Retinal pigment epithelial cell (primary cell): ENCODE data around the gene LYL1.

Experiments
- DNase-seq: peaks from one replicate; pipeline ENCODE4 v3.0.0-alpha.2; 2010; ENCODE audit warnings: low read depth
- H3K4me3 ChIP-seq: 2 replicates; pipeline ENCODE4 v1.5.1; 2011; ENCODE audit warnings: mild to moderate bottlenecking, low read length, control low read depth, moderate library complexity
- TF ChIP-seq, protein P1 (sequence below): conservative IDR thresholded peaks from 2 replicates; pipeline ENCODE4 v1.5.1; 2011; ENCODE audit warnings: low read depth, low read length, control low read depth, inconsistent platforms

The LYL1 gene

DNA sequence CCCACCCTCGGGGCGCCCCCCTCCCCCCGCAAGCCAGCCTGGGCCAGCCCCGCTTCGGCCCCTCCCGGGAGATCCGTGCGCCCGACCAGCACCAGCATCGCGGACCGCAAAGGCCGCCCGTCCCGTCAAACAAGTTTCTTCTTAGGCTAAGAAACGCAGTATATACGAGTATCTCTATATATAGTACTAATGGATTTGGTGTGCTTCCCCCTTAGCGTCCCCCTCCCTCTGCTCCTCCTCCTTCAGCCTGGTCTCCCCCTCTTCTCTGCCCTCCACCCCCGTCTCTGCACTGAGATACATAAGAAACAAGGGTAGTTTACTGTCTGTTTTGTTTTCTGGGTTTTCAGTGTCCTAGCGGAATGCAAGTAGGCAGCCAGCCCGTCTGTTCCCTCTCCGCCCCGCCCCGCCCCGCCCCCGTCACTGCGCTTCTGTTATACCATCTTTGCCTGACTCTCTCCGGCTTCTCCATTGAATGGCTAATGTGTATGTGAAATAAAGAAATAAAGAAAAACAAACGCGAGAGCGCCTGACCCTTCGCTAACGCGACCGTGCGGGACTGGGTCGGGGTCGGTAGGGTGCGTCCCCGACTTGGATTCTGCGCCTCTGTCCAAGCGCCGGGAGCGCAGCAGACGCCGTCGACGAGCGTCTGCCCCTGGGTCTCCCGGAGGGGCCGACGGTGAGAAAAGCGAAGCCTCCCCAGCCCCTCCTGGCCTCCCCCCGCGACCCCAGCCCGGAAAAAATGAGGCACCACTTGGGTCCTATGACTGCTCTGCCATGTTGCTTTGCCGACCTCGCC, 4.2 kb downstream of the LYL1 start:
- no peak overlapping the region for H3K4me3 ChIP-seq
- TF ChIP-seq, protein P1, sequence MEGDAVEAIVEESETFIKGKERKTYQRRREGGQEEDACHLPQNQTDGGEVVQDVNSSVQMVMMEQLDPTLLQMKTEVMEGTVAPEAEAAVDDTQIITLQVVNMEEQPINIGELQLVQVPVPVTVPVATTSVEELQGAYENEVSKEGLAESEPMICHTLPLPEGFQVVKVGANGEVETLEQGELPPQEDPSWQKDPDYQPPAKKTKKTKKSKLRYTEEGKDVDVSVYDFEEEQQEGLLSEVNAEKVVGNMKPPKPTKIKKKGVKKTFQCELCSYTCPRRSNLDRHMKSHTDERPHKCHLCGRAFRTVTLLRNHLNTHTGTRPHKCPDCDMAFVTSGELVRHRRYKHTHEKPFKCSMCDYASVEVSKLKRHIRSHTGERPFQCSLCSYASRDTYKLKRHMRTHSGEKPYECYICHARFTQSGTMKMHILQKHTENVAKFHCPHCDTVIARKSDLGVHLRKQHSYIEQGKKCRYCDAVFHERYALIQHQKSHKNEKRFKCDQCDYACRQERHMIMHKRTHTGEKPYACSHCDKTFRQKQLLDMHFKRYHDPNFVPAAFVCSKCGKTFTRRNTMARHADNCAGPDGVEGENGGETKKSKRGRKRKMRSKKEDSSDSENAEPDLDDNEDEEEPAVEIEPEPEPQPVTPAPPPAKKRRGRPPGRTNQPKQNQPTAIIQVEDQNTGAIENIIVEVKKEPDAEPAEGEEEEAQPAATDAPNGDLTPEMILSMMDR = no peak
- no peak for DNase-seq

DNA sequence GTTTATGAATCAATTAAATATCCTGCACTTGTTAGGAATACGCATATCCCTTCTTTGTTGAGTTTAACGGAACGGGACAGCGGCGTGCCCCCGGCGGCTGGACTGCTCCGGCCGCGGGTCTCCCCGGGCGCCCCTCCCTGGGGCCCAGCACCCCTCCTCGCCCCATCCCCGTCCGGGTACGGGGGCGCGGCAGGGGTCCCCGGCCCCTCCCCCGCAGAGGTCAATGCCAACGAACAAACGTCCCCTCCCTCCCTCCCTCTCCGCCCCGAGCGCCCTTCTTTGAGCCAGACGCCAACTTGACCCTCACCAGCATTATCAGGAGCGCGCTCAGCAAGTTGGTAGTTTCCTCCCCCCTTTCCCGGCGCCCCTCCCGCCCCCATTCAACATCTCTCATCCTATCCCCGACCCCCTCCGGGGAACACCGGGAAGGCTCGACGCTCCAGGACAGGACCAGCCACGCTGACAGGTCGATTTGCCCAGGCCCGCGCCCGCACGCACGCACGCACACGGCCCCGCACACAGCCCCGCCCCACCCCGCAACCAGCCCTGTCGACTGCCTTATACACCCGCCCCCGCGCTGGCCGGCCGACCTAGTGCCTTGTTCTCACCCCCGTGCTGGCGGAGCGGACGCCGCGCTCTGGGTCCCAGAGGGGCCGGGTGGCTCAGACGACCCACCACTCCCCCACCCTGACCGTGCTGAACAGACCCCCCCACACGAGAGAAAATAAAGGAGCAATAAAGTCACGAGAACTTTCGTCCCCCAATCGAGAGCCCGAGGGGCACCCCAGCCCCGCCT, 5.0 kb downstream of the LYL1 start:
- no peak for DNase-seq
- TF ChIP-seq, protein P1 = no peak
- H3K4me3 ChIP-seq = no peak overlapping the region

DNA sequence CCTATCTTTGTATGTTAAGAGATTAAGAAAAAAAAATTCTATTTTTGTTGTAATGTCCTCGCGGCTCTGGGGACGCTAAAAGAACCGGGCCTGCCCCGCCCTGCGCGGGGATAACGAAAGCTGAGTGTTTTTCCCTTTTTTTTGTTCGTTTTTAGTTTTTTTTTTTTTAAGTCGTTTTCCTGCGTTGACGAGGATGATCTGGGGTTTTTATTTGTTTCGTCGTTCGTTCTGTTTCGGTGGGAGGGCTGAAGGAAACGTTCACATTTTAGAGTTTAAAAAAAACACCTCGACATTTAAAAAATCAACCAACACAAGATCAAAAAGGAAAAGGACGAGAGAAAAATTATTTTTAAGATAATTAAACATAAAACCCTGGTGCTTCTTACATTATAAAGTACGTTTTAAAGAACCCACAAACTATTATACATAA, 5.6 kb downstream of the LYL1 start:
- TF ChIP-seq, protein P1 = no peak
- no peak overlapping the region for H3K4me3 ChIP-seq
- no peak for DNase-seq

DNA sequence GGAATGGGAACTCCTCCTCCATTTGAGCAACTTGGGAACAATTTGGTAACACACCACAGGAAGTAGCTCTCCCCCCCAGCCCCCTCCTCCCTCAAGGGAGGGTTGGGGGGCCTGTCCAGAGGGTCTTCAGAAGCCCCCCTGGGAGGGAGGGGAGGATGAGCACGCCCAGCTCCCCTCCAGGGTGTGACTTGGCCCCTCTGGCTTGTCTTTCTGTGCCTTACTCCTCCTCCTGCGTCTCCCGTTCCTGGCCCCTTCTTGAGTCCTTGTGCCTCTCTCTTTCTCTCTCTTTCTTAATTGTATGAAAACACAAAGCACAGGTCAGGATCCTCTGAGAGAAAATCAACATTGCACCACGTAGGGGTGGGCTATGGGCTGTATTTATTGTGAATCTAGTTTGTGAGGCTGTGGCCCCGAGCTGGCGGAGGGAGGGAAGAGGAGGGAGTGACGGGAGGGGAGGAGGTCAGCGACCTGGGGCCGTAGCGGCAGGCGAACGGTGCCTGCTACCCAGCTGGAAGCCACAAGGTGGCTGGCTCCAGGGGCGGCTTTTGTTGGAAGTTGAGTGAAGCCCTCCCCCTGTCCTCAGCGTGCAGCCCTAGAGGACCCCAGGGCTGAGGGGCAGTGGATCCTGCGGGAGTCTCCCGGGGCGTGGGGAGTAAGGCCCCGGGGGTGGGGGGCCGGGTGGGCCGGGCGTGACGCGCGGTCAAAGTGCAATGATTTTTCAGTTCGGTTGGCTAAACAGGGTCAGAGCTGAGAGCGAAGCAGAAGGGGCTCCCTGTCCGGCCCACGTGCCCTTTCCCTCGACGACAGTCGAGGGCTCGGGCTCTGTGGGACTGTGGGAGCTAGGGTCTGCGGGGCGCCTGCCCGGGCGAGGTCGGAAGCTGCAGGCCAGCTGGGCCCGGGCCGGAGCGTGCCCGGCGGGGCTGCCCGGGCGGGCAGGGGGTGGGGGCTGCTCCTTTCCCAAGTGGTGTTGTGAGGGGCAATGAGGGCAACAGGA, 6.4 kb downstream of the LYL1 start:
- DNase-seq = no peak
- no peak overlapping the region for H3K4me3 ChIP-seq
- TF ChIP-seq, protein P1 = no peak

DNA sequence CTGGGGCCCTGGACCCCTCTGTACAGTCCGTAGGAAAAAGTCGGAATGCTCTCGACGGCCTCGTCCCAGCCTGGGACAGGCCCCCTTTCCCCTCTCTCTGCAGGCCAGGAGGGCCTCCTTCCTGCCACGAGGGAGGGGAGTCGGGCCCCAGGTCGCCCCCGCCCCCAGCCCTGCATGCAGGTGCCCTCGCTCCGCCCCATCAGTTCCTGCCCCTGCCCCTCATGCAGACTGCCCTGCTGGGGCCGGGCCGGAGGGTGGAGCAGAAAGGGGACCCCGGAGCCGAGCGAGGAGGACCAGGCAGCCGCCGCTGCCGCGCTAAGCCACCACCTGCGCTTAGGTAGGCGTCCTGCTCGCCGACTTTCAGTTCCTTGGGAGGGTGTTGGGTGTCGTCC, 7.3 kb downstream of the LYL1 start:
- TF ChIP-seq, protein P1 = no peak
- DNase-seq = no peak
- no peak overlapping the region for H3K4me3 ChIP-seq

GRCh38 chr19:13094771-13095392, 7.8 kb downstream of the LYL1 start:
- H3K4me3 ChIP-seq = no peak overlapping the region
- TF ChIP-seq, protein P1 = no peak
- no peak for DNase-seq
